Inferior parietal cortex (tissue), 1 donor: ENCODE data around the gene ALDH3A1.

Experiments used
- DNase-seq: peaks from one replicate; pipeline ENCODE4 v3.0.0-alpha.2; 2016; ENCODE audit errors: extremely low spot score

Gene ALDH3A1

DNA sequence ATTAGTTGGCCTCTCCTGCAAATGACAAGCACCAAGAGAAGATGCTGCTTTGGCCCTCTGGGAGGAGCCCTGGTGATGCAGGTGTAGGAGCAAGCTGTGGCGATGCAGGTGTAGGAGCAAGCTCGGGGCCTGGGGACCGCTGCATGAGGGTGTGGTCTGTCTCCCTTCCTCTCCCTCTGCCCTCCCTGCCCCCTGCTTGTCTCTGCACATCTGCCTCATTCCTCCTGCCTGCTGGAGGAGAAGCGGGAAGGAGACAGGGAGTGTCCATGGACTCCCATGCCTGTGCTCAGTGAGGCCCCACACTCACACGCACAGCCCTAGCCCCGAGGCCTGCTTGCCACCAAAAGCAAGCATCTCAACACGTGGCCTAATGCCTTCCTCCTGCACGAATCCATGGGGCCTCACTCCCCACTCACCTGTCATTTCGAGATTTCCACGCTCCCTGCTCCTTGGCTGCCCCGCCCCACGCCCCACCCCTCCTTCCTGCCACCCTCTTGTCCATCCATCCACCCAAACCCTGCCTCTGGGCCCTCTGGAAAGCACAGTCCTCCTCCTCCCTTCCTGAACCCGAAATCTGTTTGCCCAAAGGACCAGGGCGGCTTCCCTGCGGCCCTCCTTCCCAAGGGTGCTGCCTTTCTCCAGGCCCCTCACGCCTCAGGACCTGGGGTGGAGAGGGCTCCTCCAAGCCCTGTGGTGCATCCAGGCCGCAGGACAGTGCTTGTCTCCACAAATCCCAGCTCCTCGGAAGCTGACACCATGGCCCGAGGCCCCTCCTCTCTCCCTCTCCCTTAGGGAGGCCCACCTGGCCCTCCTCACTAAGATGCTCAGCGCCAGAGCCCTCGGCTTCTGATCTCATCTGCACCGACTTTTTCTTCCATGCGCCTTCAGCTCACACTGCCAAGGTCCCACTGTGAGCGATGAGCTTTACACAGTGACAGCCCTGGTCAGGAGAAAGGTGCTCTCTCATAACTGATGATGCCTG lies 11.8 kb upstream of the ALDH3A1 start:
- DNase-seq, result no peak

DNA sequence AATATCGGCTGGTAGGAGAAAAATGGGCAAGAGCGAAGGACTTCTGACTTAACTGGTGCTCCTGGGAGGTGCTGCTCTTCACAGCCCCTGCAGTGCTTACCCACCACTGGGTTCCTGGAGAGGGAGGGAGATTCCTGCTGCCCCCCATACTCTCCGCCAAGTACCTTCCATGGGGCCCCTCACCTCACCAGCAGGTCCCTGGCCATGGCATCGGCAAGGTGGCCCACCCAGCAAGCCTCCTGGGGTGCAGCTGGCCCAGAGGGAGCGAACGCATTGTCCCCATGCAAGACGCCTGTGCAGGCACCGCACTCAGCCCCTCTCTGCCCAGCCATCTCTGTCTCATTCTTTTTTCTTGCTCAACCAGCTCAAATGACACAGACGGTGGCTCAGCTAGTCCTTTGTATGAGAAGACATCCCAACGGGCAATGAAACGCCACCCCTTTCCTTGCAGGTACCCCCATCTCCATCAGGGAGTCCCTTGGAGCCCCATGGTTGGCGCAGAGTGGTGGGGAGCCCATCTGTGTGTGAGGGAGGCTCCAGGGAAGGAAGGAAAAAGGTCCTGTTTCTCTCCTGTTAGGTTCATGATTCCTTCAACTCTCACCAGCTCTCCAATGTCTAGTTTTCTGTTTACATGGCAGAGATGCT lies 9.6 kb upstream of the ALDH3A1 start:
- DNase-seq, result no peak

DNA sequence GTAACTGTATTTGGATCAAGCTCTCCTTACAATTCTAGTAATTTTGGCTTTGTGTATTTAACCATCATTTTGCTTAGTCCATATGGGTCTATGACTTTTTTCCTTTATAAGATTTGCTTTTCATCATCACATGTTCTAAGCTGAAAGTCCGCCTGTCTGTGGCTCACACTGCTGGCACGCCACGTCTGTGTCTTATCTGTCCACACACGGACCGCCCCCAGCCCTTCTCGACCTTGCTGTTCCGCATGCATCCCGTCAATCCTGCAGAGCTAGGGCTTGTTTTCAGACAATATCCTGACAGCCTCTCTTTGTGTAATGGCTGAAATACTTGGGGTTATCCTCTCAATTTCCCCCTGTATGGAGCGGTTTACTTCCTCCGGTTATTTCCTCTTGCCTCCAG lies 8.4 kb upstream of the ALDH3A1 start:
- DNase-seq, result no peak

- DNase-seq, result no peak
Measured at GRCh38 chr17:19755821-19756510, 7.9 kb upstream of the ALDH3A1 start.

DNA sequence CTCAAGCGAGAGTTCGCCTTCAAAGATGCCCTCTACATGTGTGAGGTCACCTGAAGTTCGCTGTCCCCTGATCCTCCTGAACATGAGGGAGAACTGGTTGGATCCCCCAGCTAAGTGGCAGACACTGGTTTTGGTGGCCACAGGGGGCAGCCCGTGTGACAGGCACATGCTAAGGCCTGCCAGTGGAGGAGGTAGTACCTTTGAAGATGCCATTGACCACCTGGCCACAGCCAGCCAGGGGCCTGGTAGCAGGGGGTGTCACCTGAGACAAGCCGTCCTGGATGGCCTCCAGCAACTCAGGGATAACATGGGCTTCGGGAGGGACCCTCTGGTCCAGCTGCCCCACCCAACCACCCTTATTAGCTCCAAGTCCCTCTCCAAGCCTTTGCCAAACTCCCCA lies 7.3 kb upstream of the ALDH3A1 start:
- DNase-seq, result no peak

DNA sequence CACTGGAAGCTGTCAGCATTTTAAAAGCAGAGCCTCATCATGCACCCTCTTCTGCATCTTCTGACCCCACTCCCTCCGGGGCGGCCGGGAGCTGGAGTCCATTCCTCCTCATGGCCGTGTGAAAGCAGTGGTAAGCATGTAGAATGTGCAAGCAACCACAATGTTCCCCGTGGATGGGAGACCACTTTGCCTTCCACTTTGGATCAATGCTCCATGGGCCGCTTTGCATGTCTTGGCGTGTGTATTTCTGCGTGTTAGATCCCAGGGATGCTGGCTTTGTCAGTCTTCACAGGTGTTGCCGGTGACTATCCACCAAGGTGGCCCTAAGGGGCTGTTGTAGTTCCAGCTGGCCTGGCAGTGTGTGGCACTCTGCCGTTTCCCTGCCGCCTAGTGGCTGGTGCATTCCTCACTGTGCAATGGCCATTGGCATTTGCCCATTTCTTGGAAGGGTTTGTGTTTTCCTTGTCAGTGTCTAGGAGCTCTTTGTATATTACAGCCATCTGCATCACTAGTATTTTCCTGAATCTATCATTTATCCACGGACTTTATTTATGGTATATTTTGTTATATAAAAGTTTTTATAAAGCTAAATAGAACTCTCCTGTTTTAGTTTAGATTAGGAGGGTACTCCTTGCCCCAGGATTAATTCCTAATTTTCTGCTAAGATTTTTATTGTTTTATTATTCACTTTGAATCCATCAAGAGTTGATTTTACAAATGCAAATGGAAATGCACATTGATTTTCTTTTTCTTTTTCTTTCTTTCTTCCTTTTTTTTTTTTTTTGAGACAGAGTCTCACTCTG lies 5.8 kb upstream of the ALDH3A1 start:
- DNase-seq, result peak; percentile 69

GRCh38 chr17:19753051-19753509 lies 5.0 kb upstream of the ALDH3A1 start:
- DNase-seq, result no peak

DNA sequence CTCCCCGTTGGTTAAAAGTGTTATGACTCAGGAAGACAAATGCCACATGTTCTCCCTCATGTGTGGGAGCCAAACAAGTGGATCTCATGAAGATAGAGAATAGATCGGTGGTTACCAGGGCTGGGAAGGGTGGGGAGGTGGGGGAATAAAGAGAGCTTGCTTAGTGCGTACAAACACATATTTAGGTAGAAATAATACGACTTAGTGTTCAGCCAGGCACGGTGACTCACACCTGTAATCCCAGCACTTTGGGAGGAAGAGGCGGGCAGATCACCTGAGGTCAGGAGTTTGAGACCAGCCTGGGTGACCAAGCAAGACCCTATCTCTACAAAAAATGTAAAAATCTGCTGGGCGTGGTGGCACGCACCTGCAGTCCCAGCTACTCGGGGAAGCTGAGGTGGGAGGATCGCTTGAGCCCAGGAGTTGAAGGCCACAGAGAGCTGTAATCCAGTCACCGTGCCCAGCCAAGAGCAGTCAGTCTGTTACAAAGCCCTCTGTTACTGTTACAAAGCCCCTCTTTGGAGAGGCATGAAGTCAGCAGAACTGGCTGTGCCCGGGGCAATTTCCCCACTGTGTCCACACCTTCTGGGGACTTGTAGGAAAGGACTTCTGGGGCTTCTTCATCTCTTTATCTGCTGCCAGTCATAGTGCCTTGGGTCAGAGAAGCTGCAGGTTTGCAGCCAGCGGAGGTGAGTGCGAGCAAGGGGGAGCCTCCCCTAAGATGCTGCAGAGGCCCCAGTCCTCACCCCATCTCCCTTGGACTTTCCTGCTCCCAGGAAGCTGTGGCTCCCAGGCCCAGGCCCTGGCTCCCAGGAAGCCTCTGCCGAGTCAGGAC lies 4.3 kb upstream of the ALDH3A1 start:
- DNase-seq, result no peak

DNA sequence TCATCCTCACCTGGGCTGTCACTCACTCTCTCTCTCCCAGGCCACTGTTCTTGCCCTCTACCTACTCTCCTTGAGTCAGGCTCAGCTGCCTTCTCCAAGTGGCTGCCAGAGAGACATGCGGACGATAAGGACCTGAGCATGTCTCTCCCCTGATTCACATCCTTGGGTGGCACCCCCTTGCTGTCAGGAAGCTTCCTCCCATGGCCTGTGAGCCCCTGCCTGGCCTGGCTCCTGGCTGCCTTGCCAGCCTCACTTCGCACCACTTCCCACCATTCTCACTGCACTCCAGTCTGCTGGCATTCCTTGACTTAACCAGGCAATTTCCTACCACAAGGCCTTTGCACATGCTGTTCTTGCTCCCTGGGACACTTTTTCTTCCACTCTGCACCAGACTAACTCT lies 2.7 kb upstream of the ALDH3A1 start:
- DNase-seq, result no peak

DNA sequence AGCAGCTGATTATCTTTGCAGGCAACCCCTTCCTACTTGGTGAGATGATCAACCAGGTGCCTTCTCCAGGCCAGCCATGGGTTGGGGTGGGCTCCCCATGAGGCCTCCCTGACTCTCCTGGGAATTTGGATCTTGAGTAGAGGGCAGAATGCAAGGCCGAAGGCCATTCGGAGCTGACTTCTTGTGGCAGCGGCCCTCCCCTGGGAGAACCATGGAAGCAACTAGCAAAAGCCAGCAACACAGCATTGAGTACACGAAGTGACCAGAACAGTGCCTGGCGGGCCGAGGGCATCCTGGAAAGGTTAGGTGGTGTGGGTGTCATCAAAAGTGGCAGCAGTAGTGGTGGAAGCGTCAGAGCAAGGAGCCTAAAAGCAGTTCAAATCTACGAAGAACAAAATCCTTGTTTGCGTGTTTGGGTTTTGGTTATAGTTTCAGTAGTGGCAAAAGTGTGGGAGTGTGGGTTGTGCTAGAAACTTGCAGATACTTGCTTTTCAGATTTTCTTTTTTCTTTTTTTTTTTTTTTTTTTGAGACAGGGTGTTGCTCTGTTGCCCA lies 2.0 kb upstream of the ALDH3A1 start:
- no peak for DNase-seq

DNA sequence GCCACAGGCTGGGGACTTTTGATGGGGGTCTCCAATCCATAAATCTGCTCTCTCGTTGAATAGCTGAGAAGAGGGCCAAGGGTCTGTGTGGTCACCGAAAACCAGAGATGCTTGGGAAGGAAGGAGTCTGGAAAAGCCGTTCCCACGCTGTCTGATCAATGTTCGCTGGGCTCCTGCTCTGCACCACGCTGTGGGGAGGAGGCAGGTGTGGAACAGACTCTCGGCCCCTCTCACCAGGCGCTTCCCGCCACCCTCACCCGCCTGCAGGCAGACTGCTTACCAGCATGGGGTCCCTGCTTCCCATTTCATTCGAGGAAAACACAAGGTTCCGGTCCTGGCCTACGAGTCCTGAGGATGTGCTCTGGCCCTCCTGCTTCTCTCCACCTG lies 702 bp upstream of the ALDH3A1 start:
- no peak for DNase-seq

GRCh38 chr17:19747159-19747719 lies 859 bp downstream of the ALDH3A1 start:
- no peak for DNase-seq

- DNase-seq, result no peak
Measured at GRCh38 chr17:19746517-19746916, 1.6 kb downstream of the ALDH3A1 start.

GRCh38 chr17:19744922-19745757 lies 3.0 kb downstream of the ALDH3A1 start:
- peak; percentile 86 for DNase-seq

- no peak for DNase-seq
Measured at GRCh38 chr17:19744492-19744891, 3.6 kb downstream of the ALDH3A1 start.

- DNase-seq, result no peak
Measured at GRCh38 chr17:19743101-19744100, 4.7 kb downstream of the ALDH3A1 start.

DNA sequence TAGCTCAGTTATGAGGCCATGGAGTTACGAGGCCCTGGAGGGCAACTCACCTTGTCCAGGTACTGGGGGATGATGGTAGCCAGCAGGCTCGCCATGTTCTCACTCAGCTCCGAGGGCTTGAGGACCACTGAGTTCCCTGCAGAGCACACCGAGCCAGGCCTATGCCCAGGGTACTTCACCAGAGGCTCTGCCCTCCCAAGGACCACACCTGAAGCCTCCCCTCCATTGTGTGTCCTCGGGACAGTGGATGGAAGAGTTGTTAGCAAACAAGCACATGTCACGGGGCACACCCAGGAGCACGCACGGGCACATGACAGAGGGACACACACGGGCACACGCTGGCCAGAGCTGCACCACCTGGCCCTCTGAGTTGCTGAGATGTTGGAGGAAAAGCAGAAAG lies 5.6 kb downstream of the ALDH3A1 start:
- no peak for DNase-seq
